Omental fat pad (tissue), 4 donors: ENCODE results near the gene RAC2. TPM values are rescaled to one million over a fixed set of nuclear protein-coding genes. Genes with fewer than 3 reads are reported as not detected.
A peak's percentile ranks its signal among the peaks of the same experiment; 100 is the strongest.
"Not testable (repeated sequence)": the region's sequence is repeated elsewhere in the genome, so short reads cannot be mapped to it uniquely, and the experiment has no call there.

Experiments
- ATAC-seq: fragments of 150-250 bp; one replicate; pipeline ENCODE4 v1.9.1; 2016; ENCODE audit warnings: mild to moderate bottlenecking, moderate library complexity; ENCODE audit not compliant: low FRiP score
- DNase-seq: peaks from one replicate; pipeline ENCODE4 v3.0.0-alpha.2; 2019; ENCODE audit warnings: low spot score
- total RNA-seq, 4 donors: library from RNA; depleted of rRNA; stranded (reverse); fragments of >200 nt; gene quantifications; one replicate each; pipeline ENCODE4 v1.1.0, GENCODE V29; 2016
- TF ChIP-seq, protein P1 (sequence below), 3 donors: fragments of 450-650 bp; IDR thresholded peaks; one replicate each; pipeline ENCODE4 v1.5.1; 2016 to 2017; ENCODE audit warnings: antibody characterized with exemption in 3 of 3, mild to moderate bottlenecking in 3 of 3, moderate library complexity in 2 of 3

Gene RAC2
- total RNA-seq, 4 donors from 2014 or later = 11.0 to 51.6 (median 20.0) TPM

DNA sequence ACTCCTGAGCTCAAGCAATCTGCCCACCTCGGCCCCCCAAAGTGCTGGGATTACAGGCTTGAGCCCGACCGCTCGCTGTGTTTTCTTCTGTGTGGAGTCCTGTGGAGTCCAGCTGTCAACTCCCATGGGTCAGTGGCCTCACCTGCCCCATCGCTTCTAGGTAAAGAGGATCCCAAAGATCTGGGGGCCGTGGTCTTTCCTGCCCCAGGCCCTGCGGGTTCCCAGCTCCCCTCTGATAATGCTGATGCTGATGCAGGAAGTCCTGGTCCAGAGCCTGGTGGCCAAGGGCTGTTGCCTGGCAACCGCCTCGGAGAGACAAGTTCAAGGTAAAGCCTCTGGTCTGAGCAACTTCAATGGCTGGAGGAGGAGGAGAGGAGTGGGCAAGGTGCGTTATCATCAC, 41.4 kb downstream of the RAC2 start:
- DNase-seq = no peak
- ATAC-seq = no peak

DNA sequence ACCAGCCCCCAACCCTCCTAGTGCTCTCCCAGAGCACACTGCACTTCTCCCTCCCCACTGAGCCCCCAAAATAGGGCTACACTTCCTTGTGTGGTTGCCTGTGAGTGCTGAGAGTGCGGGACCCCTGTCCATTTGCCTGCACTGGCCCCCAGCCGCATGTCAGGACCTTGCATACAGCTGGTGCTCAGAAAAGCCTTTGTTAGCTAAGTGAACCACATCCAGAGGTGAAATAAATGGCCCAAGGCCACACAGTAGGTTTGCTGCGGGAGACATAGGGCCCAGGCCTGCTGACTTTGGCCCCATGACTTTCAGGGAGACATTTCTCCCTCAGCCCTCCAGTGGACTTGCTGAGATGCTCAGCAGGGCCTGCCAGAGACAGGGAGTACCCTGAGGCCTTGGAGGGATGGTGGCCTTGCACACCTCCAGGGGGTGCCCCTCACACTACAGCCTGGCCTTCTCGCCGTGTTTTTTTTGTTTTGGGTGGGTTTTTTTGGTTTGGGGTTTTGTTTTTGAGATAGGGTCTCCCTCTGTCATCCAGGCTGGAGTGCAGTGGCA, 42.0 kb downstream of the RAC2 start:
- DNase-seq (no peak), ATAC-seq (no peak)
- TF ChIP-seq, protein P1, sequence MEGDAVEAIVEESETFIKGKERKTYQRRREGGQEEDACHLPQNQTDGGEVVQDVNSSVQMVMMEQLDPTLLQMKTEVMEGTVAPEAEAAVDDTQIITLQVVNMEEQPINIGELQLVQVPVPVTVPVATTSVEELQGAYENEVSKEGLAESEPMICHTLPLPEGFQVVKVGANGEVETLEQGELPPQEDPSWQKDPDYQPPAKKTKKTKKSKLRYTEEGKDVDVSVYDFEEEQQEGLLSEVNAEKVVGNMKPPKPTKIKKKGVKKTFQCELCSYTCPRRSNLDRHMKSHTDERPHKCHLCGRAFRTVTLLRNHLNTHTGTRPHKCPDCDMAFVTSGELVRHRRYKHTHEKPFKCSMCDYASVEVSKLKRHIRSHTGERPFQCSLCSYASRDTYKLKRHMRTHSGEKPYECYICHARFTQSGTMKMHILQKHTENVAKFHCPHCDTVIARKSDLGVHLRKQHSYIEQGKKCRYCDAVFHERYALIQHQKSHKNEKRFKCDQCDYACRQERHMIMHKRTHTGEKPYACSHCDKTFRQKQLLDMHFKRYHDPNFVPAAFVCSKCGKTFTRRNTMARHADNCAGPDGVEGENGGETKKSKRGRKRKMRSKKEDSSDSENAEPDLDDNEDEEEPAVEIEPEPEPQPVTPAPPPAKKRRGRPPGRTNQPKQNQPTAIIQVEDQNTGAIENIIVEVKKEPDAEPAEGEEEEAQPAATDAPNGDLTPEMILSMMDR (IDR thresholded peaks at IDR 0.05) = no peak

More for the DNA sequence above, 41.4 kb downstream of the RAC2 start:
- TF ChIP-seq, protein P1 (IDR thresholded peaks at IDR 0.05) = no peak

DNA sequence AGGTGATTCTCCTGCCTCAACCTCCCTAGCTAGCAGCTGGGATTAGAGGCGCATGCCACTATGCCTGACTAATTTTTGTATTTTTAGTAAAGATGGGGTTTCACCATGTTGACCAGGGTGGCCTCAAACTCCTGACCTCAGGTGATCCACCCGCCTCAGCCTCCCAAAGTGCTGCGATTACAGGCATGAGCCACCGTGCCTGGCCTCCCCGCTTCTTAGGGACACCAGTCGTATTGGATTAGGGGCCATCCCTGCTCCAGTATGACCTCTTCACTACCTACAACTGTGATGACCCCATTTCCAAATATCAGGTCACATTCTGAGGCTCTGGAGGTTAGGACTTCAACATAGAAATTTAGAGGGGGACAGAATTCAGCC, 42.6 kb downstream of the RAC2 start:
- ATAC-seq, DNase-seq: not testable (repeated sequence)

DNA sequence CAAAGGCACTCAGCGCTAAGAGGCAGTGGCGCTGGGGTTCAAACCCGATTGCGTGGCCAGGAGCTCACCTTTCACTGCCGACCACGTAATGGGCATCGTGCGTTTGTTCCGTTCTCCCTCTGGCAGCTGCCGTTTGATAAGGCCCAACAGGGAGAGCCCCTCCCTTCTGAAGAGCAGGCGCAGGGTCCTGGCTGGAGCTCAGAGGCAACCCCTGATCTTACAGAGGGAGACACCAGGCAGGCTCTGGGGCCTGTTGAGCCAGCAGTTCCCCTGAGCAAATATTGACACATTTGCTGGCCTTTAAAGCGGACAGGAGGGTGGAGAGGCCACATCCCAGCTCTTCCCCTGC, 44.3 kb downstream of the RAC2 start:
- ATAC-seq (no peak), DNase-seq (no peak)
- TF ChIP-seq, protein P1 (IDR thresholded peaks at IDR 0.05) = no peak

DNA sequence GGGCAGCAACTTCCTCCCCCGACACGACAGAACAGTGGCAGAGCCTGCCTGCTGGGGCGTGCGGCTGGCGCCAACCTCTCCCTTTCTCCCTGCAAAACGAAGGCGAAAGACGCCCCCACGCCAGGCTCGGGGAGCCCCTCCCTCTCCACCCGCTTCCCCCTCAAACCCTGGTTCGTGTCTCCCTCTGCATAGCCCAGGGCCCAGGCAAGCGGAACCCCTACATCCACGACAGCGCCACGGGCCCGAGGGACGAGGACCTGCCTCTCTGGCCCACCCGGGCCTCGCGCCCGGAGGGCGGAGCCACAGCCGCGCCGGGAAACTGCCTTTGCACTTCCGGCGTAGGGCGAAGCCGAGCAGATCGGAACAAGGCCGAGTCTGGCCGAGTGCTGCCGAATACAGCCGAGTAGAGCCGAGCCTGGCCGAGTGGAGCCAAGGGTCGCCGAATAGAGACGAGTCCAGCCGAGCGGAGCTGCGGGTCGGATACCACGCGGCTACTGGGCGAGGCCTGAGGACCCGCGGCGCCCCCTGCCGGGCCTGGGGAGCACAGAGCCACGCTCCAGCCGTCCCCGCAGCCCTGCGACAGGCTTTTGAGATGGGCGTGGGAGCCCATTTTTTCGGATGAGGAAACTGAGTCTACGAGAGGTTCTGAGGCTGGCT, 44.8 kb downstream of the RAC2 start:
- TF ChIP-seq, protein P1 (IDR thresholded peaks at IDR 0.05) = peak in 2 of 3 donors; percentile 64 to 77
- DNase-seq (peak; percentile 99), ATAC-seq (peak; percentile 91)

DNA sequence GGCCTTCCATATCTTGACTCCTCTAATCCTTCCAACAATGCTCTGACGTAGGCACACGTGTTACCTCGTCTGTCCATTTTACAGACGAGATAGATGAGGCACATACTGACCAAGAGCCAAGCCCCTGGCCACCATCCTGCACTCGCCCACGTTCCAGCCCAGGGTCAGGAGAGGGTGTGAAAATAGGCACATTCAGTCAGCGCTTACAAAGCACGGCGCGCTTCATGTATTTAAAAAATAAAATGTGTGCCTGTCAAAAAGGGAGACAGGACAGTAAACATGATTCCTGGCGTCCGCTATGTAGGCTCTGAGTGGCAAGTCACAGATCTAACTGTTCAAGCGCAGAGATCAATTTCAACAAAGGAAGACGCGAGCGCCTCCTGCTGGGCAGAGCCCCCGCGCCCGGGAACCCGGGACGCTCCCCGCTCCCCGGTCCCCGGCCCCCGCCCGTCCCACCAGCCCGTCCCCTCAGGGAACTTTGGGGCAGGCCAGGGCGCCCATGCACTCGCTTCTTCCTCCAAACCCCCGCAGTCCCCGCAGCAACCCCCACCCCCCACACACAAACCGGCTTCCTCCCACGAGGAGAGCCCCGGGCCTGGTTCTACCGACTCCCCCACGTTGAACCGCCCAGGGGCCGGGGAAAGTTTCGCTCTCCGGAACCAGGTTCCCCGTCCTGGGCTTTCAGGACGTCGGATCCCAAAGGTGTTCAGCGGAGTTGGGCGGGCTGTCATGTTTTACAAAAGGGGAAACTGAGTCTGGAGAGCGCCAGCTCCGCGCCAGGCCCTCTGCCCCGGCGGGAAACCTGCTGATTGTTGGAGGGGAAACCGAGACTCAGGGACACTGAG, 45.6 kb downstream of the RAC2 start:
- ATAC-seq = peak; percentile 36
- TF ChIP-seq, protein P1 (IDR thresholded peaks at IDR 0.05) = no peak
- peak; percentile 86 for DNase-seq

DNA sequence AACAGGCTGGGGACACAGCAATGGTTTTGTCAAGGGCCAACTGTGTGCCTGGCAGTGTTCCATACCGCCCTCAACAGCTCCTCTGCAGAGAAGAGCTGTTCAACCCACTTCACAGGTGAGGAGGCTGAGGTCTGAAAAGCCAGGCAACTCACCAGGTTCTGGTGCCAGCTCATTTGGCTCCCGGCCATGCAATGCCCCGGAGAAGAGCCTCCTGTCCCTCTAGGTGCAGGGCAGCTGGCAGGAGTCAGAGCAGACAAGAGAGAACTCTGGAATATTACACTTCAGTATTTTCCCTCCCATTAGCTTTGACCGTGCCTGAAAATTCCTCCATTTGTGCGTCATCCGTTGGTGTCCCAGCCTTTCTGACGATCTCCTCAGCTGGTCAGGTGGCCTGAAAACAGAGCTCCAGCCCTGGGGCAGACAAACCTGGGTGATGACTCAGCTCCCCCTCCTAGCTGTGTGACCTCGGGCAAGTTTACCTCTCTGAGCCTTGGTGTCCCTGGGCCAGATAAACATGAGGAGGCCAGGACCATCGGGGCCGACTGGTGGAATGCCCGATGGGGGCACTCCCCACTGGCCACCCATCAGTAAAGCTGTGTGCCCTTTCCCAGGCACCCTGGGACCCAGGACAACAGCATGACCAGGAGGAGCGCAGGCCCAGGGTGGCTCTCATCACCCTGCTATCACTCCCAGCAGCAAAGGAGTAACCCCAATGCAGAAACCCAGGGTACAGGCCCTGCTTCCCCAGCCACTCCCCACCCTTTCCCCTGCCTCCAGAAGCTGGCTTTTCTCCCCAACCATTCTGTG, 46.4 kb downstream of the RAC2 start:
- TF ChIP-seq, protein P1 (IDR thresholded peaks at IDR 0.05) = no peak
- ATAC-seq = peak; percentile 32
- peak; percentile 40 for DNase-seq
